GM19438 (cell line): Measurements from ENCODE around the gene BSCL2.
"Not testable (repeated sequence)": the region's sequence is repeated elsewhere in the genome, so short reads cannot be mapped to it uniquely, and the experiment has no call there.

ENCODE experiments used
- ATAC-seq: cut with Tn5 transposase; IDR thresholded peaks from one replicate; pipeline ENCODE4 v1.9.1; 2021; ENCODE audit warnings: low read depth; ENCODE audit not compliant: unreplicated experiment

Gene BSCL2

DNA sequence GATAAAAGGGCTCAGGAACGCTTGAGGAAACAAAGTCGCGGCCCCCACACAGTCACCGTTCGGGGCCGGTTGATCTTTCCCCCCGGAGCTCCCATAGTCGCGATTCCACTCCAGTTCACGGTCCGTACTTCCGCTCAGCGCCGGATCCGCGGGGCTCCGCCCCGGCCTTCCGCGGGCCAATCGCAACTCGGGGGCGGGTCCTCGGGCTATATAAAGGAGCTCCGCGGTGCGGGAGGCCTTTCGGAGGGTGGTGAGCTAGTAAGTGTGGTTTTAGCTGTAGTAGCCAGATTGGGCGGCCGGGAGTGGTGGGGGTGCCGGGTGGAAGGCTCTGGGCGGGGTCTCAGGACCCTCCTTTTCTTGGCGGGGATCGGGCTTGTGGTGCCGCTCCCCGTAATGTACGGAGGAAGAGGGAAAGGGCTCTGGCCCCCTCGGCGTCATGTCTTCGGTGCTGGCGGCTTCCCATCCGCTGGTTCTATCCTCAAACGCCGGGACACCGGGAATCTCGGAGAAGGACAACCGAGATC is 42.1 kb downstream of the BSCL2 start, which contains the start of the genes C11orf98 and CSKMT:
TSS of gene C11orf98 (minus strand) at position 136 of the 524 bp plus-strand sequence. CDS start at position 95, 41 bp downstream.
TSS of gene CSKMT (plus strand) at position 238 of the 524 bp plus-strand sequence. CDS start 568 bp downstream, outside the sequence.
- ATAC-seq: peak; percentile 79

DNA sequence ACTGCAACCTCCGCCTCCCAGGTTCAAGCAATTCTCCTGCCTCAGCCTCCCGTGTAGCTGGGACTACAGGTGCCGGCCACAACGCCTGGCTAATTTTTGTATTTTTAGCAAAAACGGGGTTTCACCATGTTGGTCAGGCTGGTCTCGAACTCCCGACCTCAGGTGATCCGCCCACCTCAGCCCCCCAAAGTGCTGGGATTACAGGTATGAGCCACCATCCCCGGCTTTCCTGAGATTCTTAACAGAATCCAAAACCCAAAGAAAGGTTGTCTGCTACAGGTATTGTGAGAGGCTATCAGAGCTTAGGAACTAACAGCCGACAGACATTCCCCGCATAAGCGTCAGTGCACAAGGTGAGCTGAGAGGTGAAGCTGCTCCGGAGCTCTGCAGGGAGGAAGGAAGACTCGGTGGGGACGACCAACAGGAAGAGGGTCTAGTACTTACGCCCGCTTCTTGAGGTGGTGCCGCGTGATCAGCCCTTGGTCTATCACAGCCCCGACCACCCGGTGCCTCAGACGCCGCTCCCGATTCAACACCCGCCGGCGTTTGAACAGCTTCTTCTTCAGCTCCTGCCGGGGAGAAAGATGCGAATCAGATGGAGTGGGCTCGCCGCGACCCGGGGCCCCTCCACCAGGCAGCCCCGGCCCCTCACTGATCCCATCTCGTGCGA is 42.7 kb downstream of the BSCL2 start:
- peak; percentile 22 for ATAC-seq

DNA sequence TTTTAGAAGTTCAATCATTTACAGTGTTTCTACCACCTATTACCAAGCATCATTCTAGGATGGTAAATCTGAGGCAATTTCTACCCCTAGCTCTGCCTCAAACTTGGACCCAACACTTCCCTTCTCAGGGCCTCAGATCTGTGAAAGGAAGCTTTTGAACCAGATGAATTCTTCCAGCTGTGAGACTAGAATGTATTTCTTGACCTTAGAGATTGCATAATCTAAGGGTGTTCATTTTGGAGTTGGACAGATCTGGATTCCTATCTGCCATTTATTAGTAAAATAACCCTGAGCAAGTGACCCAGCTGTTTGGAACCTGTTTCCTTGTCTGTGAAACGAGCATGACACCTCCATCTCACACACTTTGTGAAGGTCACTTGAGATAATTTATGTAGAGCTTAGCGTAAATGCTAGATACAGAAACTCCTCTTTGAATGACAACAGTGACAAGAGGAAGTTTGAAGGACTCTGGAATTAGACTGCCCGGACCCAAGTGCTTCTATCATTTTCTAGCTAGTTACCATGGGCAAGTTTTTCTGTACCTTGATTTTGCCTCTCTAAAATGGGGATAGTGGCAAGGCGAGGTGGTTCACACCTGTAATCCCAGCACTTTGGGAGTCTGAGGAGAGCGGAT is 50.3 kb downstream of the BSCL2 start:
- no peak for ATAC-seq

DNA sequence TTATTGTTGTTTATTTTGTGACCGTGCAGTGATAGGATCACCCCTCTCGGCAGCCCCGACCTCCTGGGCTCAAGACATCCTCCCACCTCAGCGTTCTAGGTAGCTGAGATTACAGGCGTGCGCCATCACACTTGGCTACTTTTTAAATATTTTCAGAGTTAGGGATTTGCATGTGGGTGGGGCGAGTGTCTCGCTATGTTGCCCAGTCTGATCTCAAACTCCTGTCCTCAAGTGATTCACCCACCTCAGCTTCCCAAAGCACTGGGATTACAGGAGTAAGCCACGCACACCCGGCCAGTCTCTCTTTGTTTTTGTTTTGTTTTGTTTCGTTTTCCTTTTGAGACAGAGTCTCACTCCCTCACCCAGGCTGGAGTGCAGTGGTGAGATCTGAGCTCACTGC is 52.9 kb downstream of the BSCL2 start:
- ATAC-seq: no peak

DNA sequence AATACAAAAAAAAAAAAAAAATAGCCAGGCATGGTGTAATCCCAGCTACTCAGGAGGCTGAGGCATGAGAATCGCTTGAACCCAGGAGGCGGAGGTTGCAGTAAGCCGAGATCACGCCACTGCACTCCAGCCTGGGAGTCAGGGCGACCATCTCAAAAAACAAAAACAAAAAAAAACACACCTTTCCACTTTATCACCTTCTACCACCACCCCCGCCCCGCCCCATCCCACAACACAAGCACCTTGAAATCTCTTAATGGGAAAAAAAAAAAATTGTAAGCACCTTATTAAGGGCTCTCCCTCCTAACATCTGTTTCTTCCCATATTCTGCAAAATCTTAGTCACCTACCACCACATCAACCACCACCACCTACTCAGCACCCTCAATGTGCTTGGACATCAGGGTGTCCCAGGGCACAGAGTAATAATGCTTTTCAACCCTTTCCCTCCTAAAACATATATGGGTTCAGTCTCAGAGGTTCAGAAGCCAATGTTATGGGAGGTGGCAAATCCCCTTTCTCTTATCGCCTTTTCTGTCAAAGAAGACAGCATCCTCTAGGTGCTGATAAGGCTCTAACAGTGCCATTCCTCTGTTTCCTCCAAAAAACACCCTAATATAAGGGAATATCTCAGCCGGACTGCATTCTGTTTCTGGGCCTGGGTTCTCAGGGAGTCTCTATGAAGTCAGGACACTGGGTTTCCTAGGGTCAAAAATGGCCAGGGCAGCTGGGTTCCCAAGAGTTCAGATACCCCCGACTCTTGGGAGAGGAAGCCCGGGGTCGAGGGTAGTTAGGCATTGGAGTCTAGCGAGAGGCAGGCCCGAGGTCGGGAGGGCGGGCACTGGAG is 54.8 kb downstream of the BSCL2 start:
- peak; percentile 10 for ATAC-seq

DNA sequence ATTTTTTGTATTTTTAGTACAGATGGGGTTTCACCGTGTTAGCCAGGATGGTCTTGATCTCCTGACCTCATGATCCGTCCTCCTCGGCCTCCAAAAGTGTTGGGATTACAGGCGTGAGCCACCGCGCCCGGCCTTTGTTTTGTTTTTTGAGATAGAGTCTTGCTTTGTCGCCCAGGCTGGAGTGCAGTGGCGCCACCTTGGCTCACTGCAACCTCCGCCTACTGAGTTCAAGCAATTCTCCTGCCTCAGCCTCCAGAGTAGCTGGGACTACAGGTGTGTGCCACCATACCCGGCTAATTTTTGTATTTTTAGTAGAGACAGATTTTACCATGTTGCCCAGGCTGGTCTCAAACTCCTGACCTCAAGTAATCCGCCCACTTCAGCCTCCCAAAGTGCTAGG is 56.9 kb downstream of the BSCL2 start:
- ATAC-seq: not testable (repeated sequence)

DNA sequence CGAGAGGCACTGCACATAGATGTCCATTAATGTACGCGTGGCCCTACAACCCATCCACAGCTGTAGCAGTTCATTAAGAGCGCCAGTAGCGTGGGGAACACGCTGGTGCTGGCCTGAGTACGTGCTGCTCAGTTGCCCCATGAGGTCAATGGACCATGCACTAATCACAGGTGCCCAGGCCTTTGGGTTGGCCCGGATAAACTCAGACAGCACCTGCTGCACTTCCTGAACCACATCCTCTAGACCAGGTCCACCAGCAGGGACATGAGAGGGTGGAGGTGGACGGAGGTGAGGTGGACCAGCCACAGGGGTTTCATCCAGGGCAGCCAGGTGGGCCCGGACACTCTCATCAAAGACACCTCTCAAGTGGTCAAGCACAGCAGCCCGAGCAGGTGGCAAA is 57.7 kb downstream of the BSCL2 start:
- no peak for ATAC-seq

DNA sequence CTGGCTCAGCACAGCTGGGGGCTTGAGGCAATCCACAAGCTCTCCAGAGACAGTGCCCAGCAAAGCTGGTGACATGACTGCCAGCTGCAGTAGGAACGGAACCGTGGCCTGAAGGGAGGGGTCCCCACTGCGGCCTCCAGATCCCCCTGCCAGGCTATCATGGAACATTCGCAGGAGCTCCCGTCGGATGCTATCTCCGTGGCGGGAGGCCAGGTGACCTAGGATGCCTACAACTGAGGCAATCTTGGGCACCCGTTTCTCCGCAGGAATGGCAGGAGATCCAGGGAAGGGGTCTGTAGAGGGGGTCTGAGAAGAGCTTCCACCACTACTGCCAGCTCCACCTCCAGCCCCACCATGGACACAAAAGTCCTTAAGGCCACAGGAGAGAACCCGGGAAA is 58.3 kb downstream of the BSCL2 start:
- ATAC-seq: no peak

DNA sequence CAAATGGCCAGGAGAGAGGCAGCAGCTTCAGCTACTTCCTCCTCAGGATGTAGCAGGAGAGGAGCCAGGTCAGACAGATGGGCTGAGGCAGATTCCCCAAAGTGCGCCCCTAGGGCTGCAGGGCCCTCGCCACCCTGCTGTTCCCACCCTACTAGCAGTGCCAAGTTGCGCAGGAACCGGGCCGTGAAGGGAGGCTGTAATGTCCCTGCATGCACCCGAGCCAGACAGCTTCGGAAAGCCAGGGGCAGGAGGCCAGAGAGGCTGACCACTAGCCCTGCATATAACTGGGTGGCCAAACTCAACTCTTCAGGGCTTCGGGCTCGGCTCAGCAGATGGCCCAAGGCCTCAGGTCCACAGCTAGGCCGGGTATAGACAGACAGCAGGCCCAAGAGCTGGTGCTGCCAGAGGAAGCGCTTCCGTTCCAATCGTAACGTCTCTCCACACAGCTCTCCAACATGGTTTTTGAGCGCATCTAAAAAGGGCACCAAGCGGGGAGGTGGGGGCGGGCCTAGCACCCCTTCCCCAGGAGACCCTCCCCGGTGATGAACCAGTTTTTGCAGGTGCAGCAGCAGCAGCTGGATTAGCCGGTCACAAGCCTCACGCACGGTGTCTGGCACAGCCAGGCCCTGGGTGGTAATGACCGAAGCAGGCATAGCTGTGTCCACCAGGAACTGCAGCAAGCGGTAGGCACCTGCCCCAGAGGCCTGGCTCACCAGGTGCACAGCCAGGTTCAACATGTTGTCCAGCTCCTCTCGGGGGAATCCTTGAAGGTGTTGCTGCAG is 58.8 kb downstream of the BSCL2 start:
- no peak for ATAC-seq

DNA sequence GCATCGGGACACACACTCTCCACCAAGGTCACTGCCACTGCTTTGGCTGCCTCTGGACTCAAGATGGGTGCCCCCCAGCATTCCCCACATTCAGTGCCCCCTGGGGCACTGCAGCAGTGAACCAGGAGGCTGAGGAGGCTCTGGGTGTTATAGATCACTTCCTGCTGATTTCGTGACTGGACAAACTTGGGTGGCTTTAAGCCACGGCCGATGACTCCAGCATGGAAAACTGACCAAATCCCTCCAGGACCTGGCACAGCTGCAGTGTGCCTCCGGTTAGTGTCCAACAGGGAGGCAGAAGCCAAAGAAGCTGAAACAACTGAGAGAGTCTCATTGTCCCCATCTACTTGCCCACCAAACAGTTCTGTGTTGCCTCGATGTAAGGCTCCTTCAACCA is 59.6 kb downstream of the BSCL2 start:
- no peak for ATAC-seq

DNA sequence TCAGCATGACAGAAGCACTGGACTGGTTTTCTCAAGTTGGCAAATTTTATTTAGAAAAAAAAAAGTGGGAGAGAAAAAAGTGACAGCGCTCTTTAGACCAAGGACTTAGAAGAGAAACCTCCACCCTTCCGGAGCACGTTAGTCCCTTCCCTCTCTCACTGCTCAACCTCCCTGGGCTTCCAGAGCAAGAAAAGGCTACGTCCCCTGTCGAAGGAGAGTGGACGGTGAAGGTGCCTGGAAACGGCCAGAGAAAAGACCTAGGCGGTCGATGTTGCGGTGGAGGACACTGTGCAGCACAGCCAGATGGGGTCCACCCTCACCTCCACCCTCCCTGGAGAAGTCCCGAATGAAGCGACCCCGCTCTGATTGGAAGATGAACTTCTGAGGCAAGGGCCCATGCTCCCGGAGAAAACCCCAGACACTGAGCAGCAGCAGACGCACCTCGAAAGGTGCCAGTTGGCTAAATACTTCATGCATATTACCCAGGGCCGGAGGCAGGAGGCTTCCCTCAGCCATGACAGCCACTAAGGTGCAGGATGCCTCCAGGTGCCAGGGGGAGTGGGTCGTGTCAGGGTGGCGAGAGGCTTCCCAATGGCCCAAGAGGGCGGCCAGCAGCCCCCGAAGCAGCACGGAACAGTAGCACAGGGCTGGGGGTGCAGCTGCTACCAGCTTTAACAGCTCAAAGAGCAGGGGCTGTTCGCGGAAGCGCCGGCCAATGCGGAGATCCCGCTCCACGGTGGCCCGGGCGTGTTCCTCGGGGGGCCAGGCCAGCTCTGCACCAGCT is 60.2 kb downstream of the BSCL2 start:
- no peak for ATAC-seq

DNA sequence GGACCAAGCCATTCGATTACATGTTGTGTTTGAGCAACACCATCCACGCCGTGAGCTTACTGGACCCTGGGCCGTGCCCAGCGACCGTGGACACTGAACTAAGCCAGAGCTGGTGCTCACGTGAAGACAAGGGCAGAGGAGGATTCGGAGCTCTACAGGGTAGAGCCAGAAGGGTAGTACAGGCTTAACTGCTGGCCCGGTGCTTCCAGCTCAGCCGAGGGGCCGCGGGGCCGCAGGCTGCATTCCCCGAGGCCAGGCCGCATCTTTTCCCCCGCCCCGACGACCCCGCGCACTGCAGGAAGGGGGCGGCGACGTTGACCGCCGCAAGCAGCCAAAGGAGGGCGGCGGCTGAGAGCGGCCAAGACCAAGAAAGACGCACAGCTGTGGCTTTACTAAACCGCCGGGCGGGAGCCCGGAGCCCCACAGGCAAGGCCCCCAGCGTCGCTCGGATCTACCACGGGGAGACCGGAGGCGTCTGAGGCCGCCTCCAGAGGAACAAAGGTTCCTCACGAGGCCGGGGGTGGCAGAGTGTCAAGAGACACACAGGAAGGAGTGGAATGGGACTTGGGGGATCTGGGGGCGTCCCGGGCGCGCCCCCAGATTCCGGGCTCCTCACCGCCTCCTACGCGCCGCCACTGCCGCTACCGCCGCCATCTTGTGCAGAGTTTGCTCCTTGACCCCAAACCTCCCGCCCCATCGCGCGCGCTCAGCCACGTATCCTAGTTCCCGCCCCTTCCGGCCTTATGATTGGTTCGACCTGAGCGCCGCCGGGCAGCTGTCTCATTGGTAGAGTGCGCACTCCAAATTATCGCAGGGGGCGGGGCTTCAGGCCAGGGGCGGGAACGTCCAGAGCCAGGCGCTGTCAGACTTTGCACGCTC is 61.0 kb downstream of the BSCL2 start, which contains the start of gene GANAB:
TSS of gene GANAB (minus strand) at position 668 of the 879 bp plus-strand sequence. CDS start at position 654, 14 bp downstream.
- ATAC-seq: peak; percentile 86

DNA sequence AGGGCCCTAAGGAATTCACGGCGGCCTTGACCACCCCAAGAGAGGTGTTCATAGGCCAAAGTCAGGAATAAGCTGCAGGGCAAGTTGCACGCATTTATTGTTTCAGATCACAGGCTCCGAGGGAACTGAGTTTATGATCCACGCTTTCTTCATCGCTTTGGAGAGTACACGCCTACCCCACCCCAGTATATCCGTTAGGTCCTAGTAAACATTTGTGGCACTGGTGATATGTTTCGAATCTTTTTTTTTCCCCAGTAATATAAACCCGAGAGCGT is 61.6 kb downstream of the BSCL2 start:
- ATAC-seq: no peak

DNA sequence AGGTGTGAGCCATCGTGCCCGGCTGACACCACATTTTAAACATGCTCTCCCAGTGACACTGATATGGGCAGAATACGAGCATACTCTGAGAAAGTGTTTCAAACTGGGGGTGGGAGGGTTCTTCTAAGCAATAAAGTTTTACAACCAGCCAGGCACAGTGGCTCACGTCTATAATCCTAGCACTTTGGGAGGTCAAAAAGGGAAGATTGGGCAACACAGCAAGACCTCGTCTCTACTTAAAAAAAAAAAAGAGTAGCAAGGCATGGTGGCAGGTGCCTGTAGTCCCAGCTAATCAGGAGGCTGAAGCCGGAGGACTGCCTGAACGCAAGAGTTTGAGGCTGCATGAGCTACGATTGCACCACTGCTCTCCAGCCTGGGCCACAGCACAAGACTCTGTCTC is 63.0 kb downstream of the BSCL2 start:
- no peak for ATAC-seq
